Large intestine (tissue), 3 donors: ENCODE results near the gene SLC25A39. TPM values are rescaled to one million over a fixed set of nuclear protein-coding genes. Genes with fewer than 3 reads are reported as not detected.
"Not testable (repeated sequence)": the region's sequence is repeated elsewhere in the genome, so short reads cannot be mapped to it uniquely, and the experiment has no call there.

Experiments
- DNase-seq, 2 donors: peaks; one replicate each; pipeline versions ENCODE4 v3.0.0 to v3.0.0-alpha.2; 2013
- H3K27ac ChIP-seq: one replicate; pipeline ENCODE4 v1.5.1; 2013; ENCODE audit warnings: low read length
- H3K27me3 ChIP-seq: 2 replicates; pipeline ENCODE4 v1.6.1; 2013; ENCODE audit warnings: low read length; ENCODE audit not compliant: control insufficient read depth, insufficient read depth
- H3K36me3 ChIP-seq: 2 replicates; pipeline ENCODE4 v1.6.1; 2013; ENCODE audit warnings: low read length; ENCODE audit not compliant: control insufficient read depth, insufficient read depth
- H3K4me1 ChIP-seq: one replicate; pipeline ENCODE4 v1.6.1; 2013; ENCODE audit warnings: low read length; ENCODE audit not compliant: control insufficient read depth, insufficient read depth
- H3K4me3 ChIP-seq: one replicate; pipeline ENCODE4 v1.5.1; 2013; ENCODE audit warnings: low read length
- H3K9me3 ChIP-seq: one replicate; pipeline ENCODE4 v1.6.1; 2013; ENCODE audit warnings: mild to moderate bottlenecking, low read depth, low read length, moderate library complexity; ENCODE audit not compliant: control insufficient read depth
- WGBS: methylation state at CpG from one replicate; pipeline ENCODE4 v1.1.5; 2013; ENCODE audit warnings: low lambda C conversion rate; ENCODE audit not compliant: insufficient coverage; 5-methylcytosine and 5-hydroxymethylcytosine counted together
- polyA plus RNA-seq: library from polyadenylated mRNA; unstranded; fragments of 120-200 nt; gene quantifications from one replicate; pipeline ENCODE4 v1.2.1, GENCODE V29; 2013

The SLC25A39 gene
- polyA plus RNA-seq, 1 donor: 111 TPM

- H3K27me3 ChIP-seq, H3K27ac ChIP-seq, H3K4me3 ChIP-seq, DNase-seq, H3K9me3 ChIP-seq: not testable (repeated sequence)
- 100% methylated on average over 1 of the region's 18 CpGs for WGBS
- peaks cover 15% of the 10 kb centered on the region for H3K4me1 ChIP-seq
- peaks cover 42% of the 10 kb centered on the region for H3K36me3 ChIP-seq
Measured at GRCh38 chr17:44347206-44348055, 22.8 kb upstream of the SLC25A39 start.

GRCh38 chr17:44346064-44346844 lies 21.6 kb upstream of the SLC25A39 start:
- peak overlapping the region; percentile 97 for H3K27ac ChIP-seq
- H3K27me3 ChIP-seq: no peaks in the 10 kb centered on the region

GRCh38 chr17:44345454-44346026 lies 20.9 kb upstream of the SLC25A39 start:
- peak in 1 of 2 donors; percentile 63 for DNase-seq
- Histone ChIP-seq H3K4me3 (peak overlapping the region; percentile 99), H3K9me3 (no peaks in the 10 kb centered on the region), H3K27me3 (no peaks in the 10 kb centered on the region), H3K36me3 (peaks cover 23% of the 10 kb centered on the region), H3K4me1 (peaks cover 23% of the 10 kb centered on the region), H3K27ac (peak overlapping the region; percentile 97)
- no CpG with 5 or more reads among the region's 21 CpGs for WGBS

More at GRCh38 chr17:44346064-44346844, 21.6 kb upstream of the SLC25A39 start:
- Histone ChIP-seq H3K36me3 (peaks cover 31% of the 10 kb centered on the region), H3K4me3 (peak overlapping the region; percentile 99), H3K9me3 (no peaks in the 10 kb centered on the region), H3K4me1 (peaks cover 18% of the 10 kb centered on the region)
- no peak for DNase-seq
- no CpG with 5 or more reads among the region's 13 CpGs for WGBS

DNA sequence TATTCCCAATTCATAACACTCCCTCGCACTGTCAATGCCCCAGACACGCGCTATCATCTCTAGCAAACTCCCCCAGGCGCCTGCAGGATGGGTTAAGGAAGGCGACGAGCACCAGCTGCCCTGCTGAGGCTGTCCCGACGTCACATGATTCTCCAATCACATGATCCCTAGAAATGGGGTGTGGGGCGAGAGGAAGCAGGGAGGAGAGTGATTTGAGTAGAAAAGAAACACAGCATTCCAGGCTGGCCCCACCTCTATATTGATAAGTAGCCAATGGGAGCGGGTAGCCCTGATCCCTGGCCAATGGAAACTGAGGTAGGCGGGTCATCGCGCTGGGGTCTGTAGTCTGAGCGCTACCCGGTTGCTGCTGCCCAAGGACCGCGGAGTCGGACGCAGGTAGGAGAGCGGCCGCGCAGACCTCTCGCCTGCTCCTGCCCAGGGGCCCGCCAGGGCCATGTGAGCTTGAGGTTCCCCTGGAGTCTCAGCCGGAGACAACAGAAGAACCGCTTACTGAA lies 20.4 kb upstream of the SLC25A39 start, which contains the start of gene GRN:
TSS of gene GRN (plus strand) at position 364 of the 515 bp plus-strand sequence. CDS start 3,863 bp downstream, outside the sequence.
- Histone ChIP-seq H3K36me3 (peaks cover 19% of the 10 kb centered on the region), H3K4me1 (peaks cover 27% of the 10 kb centered on the region), H3K27ac (peak within 1 kb of the TSS; percentile 97), H3K27me3 (no peaks in the 10 kb centered on the region), H3K9me3 (no peaks in the 10 kb centered on the region), H3K4me3 (peak within 1 kb of the TSS; percentile 99)
- peak; percentile 99 for DNase-seq
- WGBS: no CpG with 5 or more reads among the region's 26 CpGs

GRCh38 chr17:44343510-44344209 lies 19.0 kb upstream of the SLC25A39 start:
- Histone ChIP-seq H3K36me3 (peaks cover 6% of the 10 kb centered on the region), H3K4me3 (no peak overlapping the region), H3K4me1 (peaks cover 39% of the 10 kb centered on the region), H3K27ac (no peak overlapping the region), H3K9me3 (no peaks in the 10 kb centered on the region), H3K27me3 (no peaks in the 10 kb centered on the region)
- WGBS: 80% methylated on average over 1 of the region's 11 CpGs
- no peak for DNase-seq

- Histone ChIP-seq H3K4me1 (peaks cover 39% of the 10 kb centered on the region), H3K27ac (peak overlapping the region; percentile 74)
- H3K4me3 ChIP-seq, H3K36me3 ChIP-seq, H3K27me3 ChIP-seq, H3K9me3 ChIP-seq: not testable (repeated sequence)
- peak in 1 of 2 donors; percentile 75 for DNase-seq
- no CpG with 5 or more reads among the region's 5 CpGs for WGBS
Measured at GRCh38 chr17:44340553-44340952, 15.9 kb upstream of the SLC25A39 start.

GRCh38 chr17:44338702-44339101 lies 14.1 kb upstream of the SLC25A39 start:
- Histone ChIP-seq H3K27me3 (no peaks in the 10 kb centered on the region), H3K27ac (peak overlapping the region; percentile 98), H3K9me3 (no peaks in the 10 kb centered on the region), H3K36me3 (no peaks in the 10 kb centered on the region), H3K4me3 (no peak overlapping the region), H3K4me1 (peaks cover 40% of the 10 kb centered on the region)
- peak; percentile 91 to 94 for DNase-seq
- WGBS: no CpG with 5 or more reads among the region's 6 CpGs

DNA sequence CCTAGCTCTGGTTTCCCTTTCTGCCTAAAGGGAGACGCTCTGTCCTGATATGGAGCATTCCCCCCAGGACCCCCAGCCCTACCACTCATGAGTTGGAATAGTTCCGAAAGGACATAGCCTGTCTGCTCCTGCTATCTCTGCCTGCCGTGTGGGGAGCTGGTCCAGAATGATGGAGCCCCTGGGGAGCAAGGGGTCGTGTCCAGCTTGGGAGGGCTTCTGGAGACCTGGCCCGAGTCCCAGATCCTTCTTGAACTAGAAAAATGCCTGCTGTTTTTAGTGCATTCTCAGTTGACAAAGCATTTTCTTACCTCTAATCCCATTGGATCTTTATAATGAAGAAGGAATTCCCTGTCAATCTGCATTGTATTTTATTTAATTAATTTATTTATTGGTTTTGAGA lies 11.3 kb upstream of the SLC25A39 start:
- no peak for DNase-seq
- Histone ChIP-seq H3K36me3 (no peaks in the 10 kb centered on the region), H3K27me3 (no peaks in the 10 kb centered on the region), H3K4me3 (no peak overlapping the region), H3K4me1 (peaks cover 34% of the 10 kb centered on the region), H3K27ac (no peak overlapping the region), H3K9me3 (no peaks in the 10 kb centered on the region)
- no CpG with 5 or more reads among the region's 5 CpGs for WGBS

DNA sequence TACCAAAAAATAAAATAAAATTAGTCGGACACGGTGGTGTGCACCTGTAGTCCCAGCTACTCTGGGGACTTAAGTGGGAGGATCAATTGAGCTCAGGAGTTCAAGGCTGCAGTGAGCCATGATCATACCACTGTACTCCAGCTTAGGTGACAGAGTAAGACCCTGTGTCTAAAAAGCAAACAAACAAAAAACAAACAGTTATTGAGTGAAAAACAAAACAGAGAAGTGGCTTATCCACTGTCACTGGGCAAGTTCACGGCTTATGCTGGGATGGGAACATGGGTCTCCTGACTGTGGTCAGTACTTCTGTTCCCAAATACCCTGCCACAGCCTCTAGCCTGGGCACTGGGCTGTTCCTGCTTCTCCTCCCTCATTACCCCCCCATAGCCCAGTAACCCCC lies 10.9 kb upstream of the SLC25A39 start:
- Histone ChIP-seq H3K36me3 (no peaks in the 10 kb centered on the region), H3K9me3 (no peaks in the 10 kb centered on the region), H3K27ac (no peak overlapping the region), H3K4me1 (peaks cover 33% of the 10 kb centered on the region), H3K27me3 (no peaks in the 10 kb centered on the region), H3K4me3 (no peak overlapping the region)
- no peak for DNase-seq
- no CpG with 5 or more reads among the region's 3 CpGs for WGBS
